Tibial artery (tissue), 4 donors: Measurements from ENCODE around the gene FTSJ1.
"Not testable (repeated sequence)": the region's sequence is repeated elsewhere in the genome, so short reads cannot be mapped to it uniquely, and the experiment has no call there.

ENCODE experiments used
- DNase-seq, 2 donors: peaks; one replicate each; pipeline ENCODE4 v3.0.0-alpha.2; 2019
- H3K27ac ChIP-seq, 2 donors: fragments of 200-600 bp; sonication (generic) in 1 of 2; 1 replicate in 1 of 2; 2 replicates in 1 of 2; pipeline ENCODE4 v1.5.1; 2018 to 2019; ENCODE audit warnings: mild to moderate bottlenecking in 1 of 2
- H3K27me3 ChIP-seq, 2 donors: fragments of 200-600 bp; sonication (generic) in 1 of 2; one replicate each; pipeline versions ENCODE4 v1.5.1 to v1.6.0; 2016 to 2019
- H3K36me3 ChIP-seq, 3 donors: fragments of 200-600 bp; sonication (generic) in 2 of 3; one replicate each; pipeline ENCODE4 v1.5.1; 2016 to 2019; ENCODE audit warnings: mild to moderate bottlenecking in 2 of 3
- H3K4me1 ChIP-seq, 4 donors: fragments of 200-600 bp; sonication (generic) in 2 of 4; 1 replicate in 3 of 4; 2 replicates in 1 of 4; pipeline ENCODE4 v1.5.1; 2016 to 2019
- H3K4me3 ChIP-seq, 2 donors: fragments of 200-600 bp; sonication (generic) in 1 of 2; 1 replicate in 1 of 2; 2 replicates in 1 of 2; pipeline ENCODE4 v1.5.1; 2018 to 2019; ENCODE audit warnings: mild to moderate bottlenecking in 2 of 2
- H3K9me3 ChIP-seq, 3 donors: fragments of 200-600 bp; sonication (generic) in 1 of 3; one replicate each; pipeline ENCODE4 v1.5.1; 2016 to 2019
- intact Hi-C: fragments of 100-400 bp; cut with DNase I; formaldehyde crosslinking; loops from one replicate; pipeline ENCODE4 v1.15.0; 2023; ENCODE audit warnings: low total_unique reads
- TF ChIP-seq, protein P1 (sequence below), 2 experiments: fragments of 200-600 bp in 1 of 2; fragments of 450-650 bp in 1 of 2; IDR thresholded peaks; one replicate each; pipeline ENCODE4 v1.5.1; 2017 to 2019; ENCODE audit warnings: antibody characterized with exemption in 2 of 2, mild to moderate bottlenecking in 1 of 2, moderate library complexity in 1 of 2

FTSJ1 gene

DNA sequence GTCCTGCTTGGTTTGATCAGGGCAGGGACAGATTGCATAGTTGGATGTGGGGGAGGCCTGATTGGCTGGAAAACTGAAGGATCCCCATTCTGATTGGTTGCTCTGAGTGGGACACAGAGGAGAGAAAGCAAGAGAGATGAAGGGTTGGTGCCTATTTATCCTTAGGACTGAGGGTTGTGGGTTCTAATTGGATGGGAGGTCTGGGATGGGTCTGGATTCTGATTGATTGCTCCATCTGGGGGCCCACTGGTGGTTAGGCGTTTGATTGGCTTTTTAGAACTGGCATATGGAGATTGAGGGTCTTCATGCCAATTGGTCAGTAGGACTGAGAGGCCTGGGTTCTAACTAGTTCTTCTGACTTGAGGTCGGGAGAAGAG lies 45.0 kb downstream of the FTSJ1 start:
- H3K4me1 ChIP-seq: peaks cover 0 to 6% (median 1%) of the 10 kb centered on the region in 4 donors
- peaks cover 0 to 6% (median 0%) of the 10 kb centered on the region in 3 donors for H3K36me3 ChIP-seq
- TF ChIP-seq, protein P1, sequence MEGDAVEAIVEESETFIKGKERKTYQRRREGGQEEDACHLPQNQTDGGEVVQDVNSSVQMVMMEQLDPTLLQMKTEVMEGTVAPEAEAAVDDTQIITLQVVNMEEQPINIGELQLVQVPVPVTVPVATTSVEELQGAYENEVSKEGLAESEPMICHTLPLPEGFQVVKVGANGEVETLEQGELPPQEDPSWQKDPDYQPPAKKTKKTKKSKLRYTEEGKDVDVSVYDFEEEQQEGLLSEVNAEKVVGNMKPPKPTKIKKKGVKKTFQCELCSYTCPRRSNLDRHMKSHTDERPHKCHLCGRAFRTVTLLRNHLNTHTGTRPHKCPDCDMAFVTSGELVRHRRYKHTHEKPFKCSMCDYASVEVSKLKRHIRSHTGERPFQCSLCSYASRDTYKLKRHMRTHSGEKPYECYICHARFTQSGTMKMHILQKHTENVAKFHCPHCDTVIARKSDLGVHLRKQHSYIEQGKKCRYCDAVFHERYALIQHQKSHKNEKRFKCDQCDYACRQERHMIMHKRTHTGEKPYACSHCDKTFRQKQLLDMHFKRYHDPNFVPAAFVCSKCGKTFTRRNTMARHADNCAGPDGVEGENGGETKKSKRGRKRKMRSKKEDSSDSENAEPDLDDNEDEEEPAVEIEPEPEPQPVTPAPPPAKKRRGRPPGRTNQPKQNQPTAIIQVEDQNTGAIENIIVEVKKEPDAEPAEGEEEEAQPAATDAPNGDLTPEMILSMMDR (IDR thresholded peaks at IDR 0.05): no peak
- DNase-seq: no peak
- H3K27me3 ChIP-seq: no peaks in the 10 kb centered on the region
- intact Hi-C loops: no loop called here
- peak overlapping the region; percentile 65 to 66 for H3K4me3 ChIP-seq
- H3K27ac ChIP-seq: peak overlapping the region in 1 of 2 donors; percentile 79
- no peaks in the 10 kb centered on the region for H3K9me3 ChIP-seq

DNA sequence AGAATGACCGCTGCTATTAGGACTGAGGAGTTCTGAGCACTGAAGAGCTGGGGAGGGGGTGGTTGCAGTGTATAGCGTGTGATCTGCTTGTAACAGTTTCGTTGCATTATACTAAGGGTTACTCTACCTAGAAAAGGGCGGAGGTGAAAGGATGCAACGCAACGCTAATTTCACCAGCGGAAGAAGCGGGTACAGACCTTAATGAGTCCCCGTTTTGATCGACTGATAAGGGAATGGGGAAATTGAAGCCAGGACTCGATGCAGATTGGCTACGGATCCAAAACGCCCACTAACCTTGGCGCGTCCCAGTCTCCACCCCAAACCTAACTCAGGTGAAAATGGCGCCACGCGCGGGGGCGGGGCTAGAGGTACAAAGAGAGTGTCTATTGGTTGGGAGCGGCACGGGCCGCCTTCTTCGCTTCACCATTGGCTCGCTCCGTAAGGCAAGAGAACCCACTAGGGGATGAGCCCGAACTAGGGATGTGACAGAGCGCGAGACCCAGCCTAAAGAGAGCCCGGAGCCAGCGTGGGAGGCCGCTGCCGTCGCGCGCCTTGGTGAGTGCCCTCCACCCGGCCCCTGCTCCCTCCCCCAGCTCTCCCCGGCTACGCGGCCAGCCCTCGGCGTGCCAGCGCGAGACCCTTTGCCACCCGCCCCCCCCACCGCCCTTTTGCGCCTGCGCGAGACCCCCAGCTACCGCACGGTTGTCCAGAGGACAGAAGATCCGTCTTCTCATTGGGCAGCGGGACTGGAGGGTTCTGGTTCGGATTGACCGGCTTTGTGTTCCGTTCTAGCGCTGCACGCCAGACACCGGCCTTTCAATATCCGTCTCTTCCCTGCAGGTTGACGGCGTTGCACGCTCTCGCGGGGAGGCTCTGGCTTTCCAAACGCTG lies 45.6 kb downstream of the FTSJ1 start, which contains the start of gene EBP:
TSS of gene EBP (plus strand) at position 456 of the 891 bp plus-strand sequence. CDS start 1,964 bp downstream, outside the sequence.
- Histone ChIP-seq H3K27ac (peak within 1 kb of the TSS; percentile 64 to 79), H3K36me3 (peaks cover 0 to under 1% (median 0%) of the 10 kb centered on the region in 3 donors), H3K4me3 (peak within 1 kb of the TSS; percentile 65 to 66), H3K9me3 (no peaks in the 10 kb centered on the region), H3K27me3 (no peaks in the 10 kb centered on the region), H3K4me1 (peaks cover 0 to 6% (median 1%) of the 10 kb centered on the region in 4 donors)
- TF ChIP-seq, protein P1 (IDR thresholded peaks at IDR 0.05): no peak
- DNase-seq: peak; percentile 88 to 92
- intact Hi-C loops: no loop called here

DNA sequence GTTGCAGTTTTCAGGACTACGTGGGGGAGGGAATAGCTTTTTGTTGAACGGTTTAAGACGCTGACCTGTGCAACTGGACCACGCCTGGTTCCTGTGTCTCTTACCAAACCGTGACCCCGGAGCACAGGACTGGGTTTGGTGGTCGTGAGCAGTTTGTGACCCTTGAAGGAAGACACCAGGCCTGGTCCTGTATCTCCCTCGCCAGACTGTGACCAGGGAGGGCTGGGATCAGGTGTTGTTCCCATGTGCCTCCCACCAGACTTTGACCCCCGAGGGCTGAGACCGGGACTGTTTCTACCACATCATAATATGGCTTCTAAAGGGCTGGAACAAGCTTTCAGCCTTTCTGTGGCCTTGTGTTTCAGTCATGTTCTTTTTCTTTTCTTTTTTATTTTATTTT lies 46.3 kb downstream of the FTSJ1 start:
- peak overlapping the region; percentile 64 to 79 for H3K27ac ChIP-seq
- DNase-seq: no peak
- TF ChIP-seq, protein P1 (IDR thresholded peaks at IDR 0.05): no peak

DNA sequence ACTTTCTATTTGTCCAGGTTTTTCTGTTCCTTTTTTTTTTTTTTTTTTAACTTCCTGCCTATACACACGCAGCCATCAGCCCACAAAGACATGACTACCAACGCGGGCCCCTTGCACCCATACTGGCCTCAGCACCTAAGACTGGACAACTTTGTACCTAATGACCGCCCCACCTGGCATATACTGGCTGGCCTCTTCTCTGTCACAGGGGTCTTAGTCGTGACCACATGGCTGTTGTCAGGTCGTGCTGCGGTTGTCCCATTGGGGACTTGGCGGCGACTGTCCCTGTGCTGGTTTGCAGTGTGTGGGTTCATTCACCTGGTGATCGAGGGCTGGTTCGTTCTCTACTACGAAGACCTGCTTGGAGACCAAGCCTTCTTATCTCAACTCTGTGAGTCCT lies 47.7 kb downstream of the FTSJ1 start:
- peaks cover 0 to 17% (median 0%) of the 10 kb centered on the region in 3 donors for H3K36me3 ChIP-seq
- H3K27ac ChIP-seq: no peak overlapping the region
- H3K4me1 ChIP-seq: peaks cover 0 to 6% (median 1%) of the 10 kb centered on the region in 4 donors
- no peaks in the 10 kb centered on the region for H3K9me3 ChIP-seq
- no peak for DNase-seq
- no peak overlapping the region for H3K4me3 ChIP-seq
- TF ChIP-seq, protein P1 (IDR thresholded peaks at IDR 0.05): no peak
- H3K27me3 ChIP-seq: no peaks in the 10 kb centered on the region
- intact Hi-C loops: no loop called here

More for the DNA sequence above, 46.3 kb downstream of the FTSJ1 start:
- Histone ChIP-seq H3K4me1 (peaks cover 0 to 6% (median 1%) of the 10 kb centered on the region in 4 donors), H3K4me3 (peak overlapping the region; percentile 65 to 66), H3K36me3 (peaks cover 0 to 7% (median 0%) of the 10 kb centered on the region in 3 donors), H3K9me3 (no peaks in the 10 kb centered on the region), H3K27me3 (no peaks in the 10 kb centered on the region)
- intact Hi-C loops: no loop called here

DNA sequence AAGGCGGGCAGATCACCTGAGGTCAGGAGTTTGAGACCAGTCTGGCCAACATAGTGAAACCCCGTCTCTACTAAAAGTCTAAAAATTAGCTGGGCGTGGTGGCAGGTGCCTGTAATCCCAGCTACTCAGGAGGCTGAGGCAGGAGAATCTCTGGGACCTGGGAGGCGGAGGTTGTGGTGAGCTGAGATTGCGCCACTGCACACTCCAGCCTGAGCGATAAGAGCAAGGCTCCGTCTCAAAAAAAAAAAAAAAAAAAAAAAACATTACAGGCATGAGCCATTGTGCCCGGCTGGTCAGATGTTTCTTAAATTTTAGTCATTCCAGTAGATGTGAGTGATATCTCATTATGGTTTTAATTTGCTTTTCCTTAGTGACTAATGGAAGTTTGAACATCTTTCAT lies 49.9 kb downstream of the FTSJ1 start:
- H3K27me3 ChIP-seq, H3K4me1 ChIP-seq, intact Hi-C loops, H3K9me3 ChIP-seq, H3K27ac ChIP-seq, H3K4me3 ChIP-seq, DNase-seq: not testable (repeated sequence)
- H3K36me3 ChIP-seq: peaks cover 0 to 19% (median 0%) of the 10 kb centered on the region in 3 donors

DNA sequence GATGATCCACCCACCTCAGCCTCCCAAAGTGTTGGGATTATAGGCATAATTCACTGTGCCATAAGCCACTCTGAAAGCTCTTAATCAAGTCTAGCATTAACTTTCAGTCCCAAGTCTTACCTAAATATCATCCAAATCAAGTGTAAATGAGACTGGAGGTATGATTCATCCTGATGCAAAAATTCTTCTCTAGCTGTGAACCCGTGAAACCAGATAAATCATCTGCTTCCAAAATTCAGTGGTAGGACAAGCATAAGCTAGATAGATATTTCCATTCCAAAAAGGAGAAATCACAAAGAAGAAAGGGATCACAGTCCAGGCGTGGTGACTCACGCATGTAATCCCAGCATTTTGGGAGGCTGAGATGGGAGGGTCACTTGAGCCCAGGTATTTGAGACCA lies 54.7 kb downstream of the FTSJ1 start:
- H3K9me3 ChIP-seq: no peaks in the 10 kb centered on the region
- intact Hi-C loops: no loop called here
- DNase-seq: no peak
- TF ChIP-seq, protein P1 (IDR thresholded peaks at IDR 0.05): no peak
- no peaks in the 10 kb centered on the region for H3K27me3 ChIP-seq
- H3K4me3 ChIP-seq: no peak overlapping the region
- H3K27ac ChIP-seq: no peak overlapping the region
- H3K36me3 ChIP-seq: peaks cover 0 to 19% (median 0%) of the 10 kb centered on the region in 3 donors
- H3K4me1 ChIP-seq: no peaks in the 10 kb centered on the region
